ENCODE results near the gene BLOC1S4. TPM values are rescaled to one million over a fixed set of nuclear protein-coding genes. Genes with fewer than 3 reads are reported as not detected.

BLOC1S4 gene
- total RNA-seq, 4 donors from 2014 or later = 1.00 to 18.8 (median 12.4) TPM

GRCh38 chr4:6689506-6689960, 26.4 kb upstream of the BLOC1S4 start:
- DNase-seq = peak; percentile 22
- no peak overlapping the region for H3K4me3 ChIP-seq
- intact Hi-C loops (cut with DNase I; ENCODE audit: low total_unique reads) (no loop called here), in situ Hi-C loops (cut with MboI; ENCODE audit: low pct_ligation_motif_present in 1 of 4, low pct_unique_long_range_greater_than_20kb in 1 of 4, low sequenced_read_pairs in 3 of 4) (no loop called here)
- H3K9me3 ChIP-seq = no peaks in the 10 kb centered on the region
- 77 to 80% methylated on average over 1 to 15 of the region's 15 CpGs for WGBS, 2 donors (ENCODE audit: low coverage in 1 of 2)
- TF ChIP-seq CTCF (IDR thresholded peaks at IDR 0.05) (no peak), EP300 (IDR thresholded peaks at IDR 0.05; ENCODE audit: low read depth) (no peak), POLR2AphosphoS5 (IDR thresholded peaks at IDR 0.05) (no peak), POLR2A (IDR thresholded peaks at IDR 0.05) (no peak)
- peaks cover 0 to 26% (median 10%) of the 10 kb centered on the region in 4 donors for H3K4me1 ChIP-seq
- no peaks in the 10 kb centered on the region for H3K36me3 ChIP-seq
- peak overlapping the region; percentile 42 to 69 (median 51) for H3K27ac ChIP-seq
- no peaks in the 10 kb centered on the region for H3K27me3 ChIP-seq

- intact Hi-C loops (cut with DNase I; ENCODE audit: low total_unique reads) = no loop called here
- Histone ChIP-seq H3K27ac (no peak overlapping the region), H3K4me3 (no peak overlapping the region), H3K4me1 (peaks cover 0 to 43% (median 17%) of the 10 kb centered on the region in 4 donors), H3K9me3 (no peaks in the 10 kb centered on the region), H3K36me3 (no peaks in the 10 kb centered on the region), H3K27me3 (no peaks in the 10 kb centered on the region)
- no peak for DNase-seq
- TF ChIP-seq CTCF (IDR thresholded peaks at IDR 0.05) (no peak), EP300 (IDR thresholded peaks at IDR 0.05; ENCODE audit: low read depth) (no peak), POLR2AphosphoS5 (IDR thresholded peaks at IDR 0.05) (no peak), POLR2A (IDR thresholded peaks at IDR 0.05) (no peak)
- in situ Hi-C loops (cut with MboI; ENCODE audit: low pct_ligation_motif_present in 1 of 4, low pct_unique_long_range_greater_than_20kb in 1 of 4, low sequenced_read_pairs in 3 of 4) = no loop called here
- 91% methylated on average over 8 of the region's 8 CpGs; no CpG with 5 or more reads in 1 of the 2 donors for WGBS, 2 donors (ENCODE audit: low coverage in 1 of 2)
Measured at GRCh38 chr4:6692379-6692778, 23.6 kb upstream of the BLOC1S4 start.

- Histone ChIP-seq H3K4me1 (peaks cover 0 to 43% (median 17%) of the 10 kb centered on the region in 4 donors), H3K9me3 (no peaks in the 10 kb centered on the region), H3K27ac (no peak overlapping the region), H3K27me3 (no peaks in the 10 kb centered on the region), H3K4me3 (no peak overlapping the region), H3K36me3 (no peaks in the 10 kb centered on the region)
- in situ Hi-C loops (cut with MboI; ENCODE audit: low pct_ligation_motif_present in 1 of 4, low pct_unique_long_range_greater_than_20kb in 1 of 4, low sequenced_read_pairs in 3 of 4) (no loop called here), intact Hi-C loops (cut with DNase I; ENCODE audit: low total_unique reads) (no loop called here)
- WGBS, 2 donors (ENCODE audit: low coverage in 1 of 2) = 60 to 80% methylated on average over 1 to 3 of the region's 3 CpGs
- no peak for DNase-seq
- TF ChIP-seq POLR2AphosphoS5 (IDR thresholded peaks at IDR 0.05) (no peak), EP300 (IDR thresholded peaks at IDR 0.05; ENCODE audit: low read depth) (no peak), POLR2A (IDR thresholded peaks at IDR 0.05) (no peak), CTCF (IDR thresholded peaks at IDR 0.05) (no peak)
Measured at GRCh38 chr4:6692806-6693205, 23.2 kb upstream of the BLOC1S4 start.

- WGBS, 2 donors (ENCODE audit: low coverage in 1 of 2) = 78% methylated on average over 29 of the region's 29 CpGs; no CpG with 5 or more reads in 1 of the 2 donors
- intact Hi-C loops (cut with DNase I; ENCODE audit: low total_unique reads) (no loop called here), in situ Hi-C loops (cut with MboI; ENCODE audit: low pct_ligation_motif_present in 1 of 4, low pct_unique_long_range_greater_than_20kb in 1 of 4, low sequenced_read_pairs in 3 of 4) (no loop called here)
- Histone ChIP-seq H3K4me3 (no peak within 1 kb of the TSS), H3K4me1 (peaks cover 0 to 41% (median 17%) of the 10 kb centered on the region in 4 donors), H3K27me3 (no peaks in the 10 kb centered on the region), H3K9me3 (no peaks in the 10 kb centered on the region), H3K36me3 (no peaks in the 10 kb centered on the region), H3K27ac (peak within 1 kb of the TSS in 3 of 4 donors; percentile 0 to 42 (median 18))
- DNase-seq = peak; percentile 41
- TF ChIP-seq CTCF (IDR thresholded peaks at IDR 0.05) = no peak
- TF ChIP-seq POLR2A (IDR thresholded peaks at IDR 0.05) = peak; percentile 13
- no peak for TF ChIP-seq POLR2AphosphoS5 (IDR thresholded peaks at IDR 0.05)
- TF ChIP-seq EP300 (IDR thresholded peaks at IDR 0.05; ENCODE audit: low read depth) = no peak
Measured at GRCh38 chr4:6693231-6694176, 22.5 kb upstream of the BLOC1S4 start, which contains the start of gene S100P. S100P (plus strand) TSS chr4:6693878; CDS start chr4:6693933, 55 bp downstream.
